ENCODE data around the gene KAZN. TPM values are rescaled to one million over a fixed set of nuclear protein-coding genes. Genes with fewer than 3 reads are reported as not detected.
A peak's percentile ranks its signal among the peaks of the same experiment; 100 is the strongest.

The KAZN gene
- total RNA-seq, 1 donor from 2014 or later = 3.7 TPM

DNA sequence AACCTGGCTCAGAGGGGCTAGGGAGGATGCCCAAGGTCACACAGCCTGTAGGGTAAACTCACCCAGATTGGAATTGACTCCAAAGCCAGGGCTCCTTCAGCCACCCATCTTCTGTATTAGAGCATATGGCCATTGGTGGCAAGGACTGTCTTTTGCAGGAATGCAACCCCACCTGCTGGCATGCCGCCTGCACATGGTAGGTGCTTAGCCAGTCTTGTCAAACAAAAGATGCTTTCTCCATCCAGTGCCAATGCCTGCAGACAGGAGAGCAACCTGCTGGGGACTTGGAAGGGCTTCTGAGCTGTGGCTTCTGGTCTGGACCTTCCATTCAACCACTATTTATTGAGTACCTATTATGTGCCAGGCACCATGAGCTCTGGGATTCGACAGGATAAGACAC is 459.8 kb downstream of the KAZN start:
- Histone ChIP-seq H3K4me1 (ENCODE audit: control insufficient read depth in 3 of 3, insufficient read depth in 3 of 3, low read length in 3 of 3) (no peaks in the 10 kb centered on the region), H3K27ac (ENCODE audit: low read depth, low read length) (no peak overlapping the region), H3K9ac (ENCODE audit: low read depth in 1 of 3, low read length in 3 of 3) (no peak overlapping the region), H3K4me3 (ENCODE audit: low read length in 3 of 3) (no peak overlapping the region), H3K27me3 (ENCODE audit: control insufficient read depth in 3 of 3, insufficient read depth in 3 of 3, low read length in 3 of 3) (peaks cover 0 to 3% (median 0%) of the 10 kb centered on the region in 3 donors), H3K36me3 (ENCODE audit: control insufficient read depth in 3 of 3, insufficient read depth in 3 of 3, low read length in 3 of 3) (peaks cover 0 to 4% (median 0%) of the 10 kb centered on the region in 3 donors), H3K9me3 (ENCODE audit: control insufficient read depth in 3 of 3, low read length in 3 of 3) (peaks cover 0 to 5% (median 4%) of the 10 kb centered on the region in 3 donors)

DNA sequence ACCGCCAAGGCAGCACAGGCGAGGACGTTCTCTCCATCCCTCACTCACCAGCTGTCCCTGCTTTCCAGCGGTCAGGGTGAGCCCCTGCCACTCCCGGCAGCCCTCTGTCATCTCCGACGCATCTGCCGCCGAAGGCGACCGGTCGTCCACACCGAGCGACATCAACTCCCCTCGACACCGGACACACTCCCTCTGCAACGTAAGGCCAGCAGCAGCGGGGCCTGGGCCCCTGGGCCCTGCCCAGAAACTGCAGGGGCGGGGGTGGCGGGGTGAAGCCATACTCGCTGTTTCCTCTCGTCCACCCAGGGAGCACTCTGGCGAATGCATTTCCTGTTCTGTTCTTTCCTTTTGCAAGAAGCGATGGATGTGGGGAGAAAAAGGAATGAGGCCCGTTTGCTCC is 461.6 kb downstream of the KAZN start:
- Histone ChIP-seq H3K27me3 (ENCODE audit: control insufficient read depth in 3 of 3, insufficient read depth in 3 of 3, low read length in 3 of 3) (peaks cover 0 to 3% (median 0%) of the 10 kb centered on the region in 3 donors), H3K36me3 (ENCODE audit: control insufficient read depth in 3 of 3, insufficient read depth in 3 of 3, low read length in 3 of 3) (peaks cover 0 to 6% (median 0%) of the 10 kb centered on the region in 3 donors), H3K27ac (ENCODE audit: low read depth, low read length) (no peak overlapping the region), H3K4me3 (ENCODE audit: low read length in 3 of 3) (no peak overlapping the region), H3K9me3 (ENCODE audit: control insufficient read depth in 3 of 3, low read length in 3 of 3) (peaks cover 0 to 5% (median 4%) of the 10 kb centered on the region in 3 donors), H3K4me1 (ENCODE audit: control insufficient read depth in 3 of 3, insufficient read depth in 3 of 3, low read length in 3 of 3) (no peaks in the 10 kb centered on the region), H3K9ac (ENCODE audit: low read depth in 1 of 3, low read length in 3 of 3) (no peak overlapping the region)

DNA sequence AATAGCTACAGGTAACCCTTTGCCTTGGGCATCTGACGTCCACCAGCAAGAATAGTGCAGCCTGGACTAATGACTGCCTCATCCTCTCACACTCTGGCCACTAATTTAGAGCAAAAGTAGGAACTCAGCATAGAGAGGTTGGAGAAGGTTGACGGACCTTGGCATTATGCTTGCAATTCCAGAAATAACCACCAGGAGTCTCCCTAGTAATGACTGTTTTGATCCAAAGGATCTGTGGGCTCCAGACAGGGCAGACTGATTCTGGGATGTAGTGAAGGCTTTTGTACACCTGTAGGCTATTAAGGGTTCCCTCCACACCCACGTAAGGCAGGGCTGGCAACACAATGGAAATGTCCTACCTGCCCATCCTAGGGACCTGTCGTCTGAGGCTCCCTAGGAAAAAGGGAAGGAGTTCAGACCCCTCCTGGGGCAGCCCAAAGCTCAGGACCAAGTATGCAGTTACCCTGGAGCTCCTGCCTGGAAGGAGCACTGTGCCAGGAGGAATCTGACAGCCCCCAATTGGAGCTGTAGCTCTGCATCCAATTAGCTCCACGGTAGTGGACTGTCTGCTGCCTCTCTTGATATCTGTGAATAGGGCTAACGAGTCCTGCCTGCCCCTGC is 464.1 kb downstream of the KAZN start:
- no peak overlapping the region for H3K27ac ChIP-seq (ENCODE audit: low read depth, low read length)
- no peaks in the 10 kb centered on the region for H3K4me1 ChIP-seq (ENCODE audit: control insufficient read depth in 3 of 3, insufficient read depth in 3 of 3, low read length in 3 of 3)
- H3K9ac ChIP-seq (ENCODE audit: low read depth in 1 of 3, low read length in 3 of 3) = no peak overlapping the region
- H3K36me3 ChIP-seq (ENCODE audit: control insufficient read depth in 3 of 3, insufficient read depth in 3 of 3, low read length in 3 of 3) = peaks cover 0 to 5% (median 0%) of the 10 kb centered on the region in 3 donors
- H3K27me3 ChIP-seq (ENCODE audit: control insufficient read depth in 3 of 3, insufficient read depth in 3 of 3, low read length in 3 of 3) = peaks cover 0 to 3% (median 0%) of the 10 kb centered on the region in 3 donors
- H3K4me3 ChIP-seq (ENCODE audit: low read length in 3 of 3) = no peak overlapping the region
- peaks cover 0 to 5% (median 4%) of the 10 kb centered on the region in 3 donors for H3K9me3 ChIP-seq (ENCODE audit: control insufficient read depth in 3 of 3, low read length in 3 of 3)

DNA sequence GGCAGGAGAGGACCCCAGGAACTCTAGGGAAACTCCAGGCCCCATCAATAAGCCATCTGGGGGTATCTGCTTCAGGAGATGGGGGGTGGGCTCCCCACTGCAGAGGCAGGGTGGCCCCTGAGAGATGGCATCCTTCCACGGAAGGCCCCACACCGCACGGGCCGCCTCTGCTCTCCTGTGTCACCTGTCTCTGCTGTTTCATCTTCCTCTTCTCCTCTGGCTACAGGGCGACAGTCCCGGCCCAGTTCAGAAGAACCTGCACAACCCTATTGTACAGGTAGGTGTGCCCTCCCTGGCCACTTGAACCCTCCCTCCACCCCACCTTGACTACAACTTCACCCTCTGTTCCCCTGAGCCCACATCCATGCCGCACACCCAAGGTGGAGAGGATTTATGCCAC is 464.9 kb downstream of the KAZN start:
- Histone ChIP-seq H3K9ac (ENCODE audit: low read depth in 1 of 3, low read length in 3 of 3) (no peak overlapping the region), H3K27me3 (ENCODE audit: control insufficient read depth in 3 of 3, insufficient read depth in 3 of 3, low read length in 3 of 3) (no peaks in the 10 kb centered on the region), H3K4me3 (ENCODE audit: low read length in 3 of 3) (no peak overlapping the region), H3K36me3 (ENCODE audit: control insufficient read depth in 3 of 3, insufficient read depth in 3 of 3, low read length in 3 of 3) (peaks cover 0 to 5% (median 0%) of the 10 kb centered on the region in 3 donors), H3K9me3 (ENCODE audit: control insufficient read depth in 3 of 3, low read length in 3 of 3) (peaks cover 0 to 5% (median 4%) of the 10 kb centered on the region in 3 donors), H3K27ac (ENCODE audit: low read depth, low read length) (no peak overlapping the region), H3K4me1 (ENCODE audit: control insufficient read depth in 3 of 3, insufficient read depth in 3 of 3, low read length in 3 of 3) (no peaks in the 10 kb centered on the region)

DNA sequence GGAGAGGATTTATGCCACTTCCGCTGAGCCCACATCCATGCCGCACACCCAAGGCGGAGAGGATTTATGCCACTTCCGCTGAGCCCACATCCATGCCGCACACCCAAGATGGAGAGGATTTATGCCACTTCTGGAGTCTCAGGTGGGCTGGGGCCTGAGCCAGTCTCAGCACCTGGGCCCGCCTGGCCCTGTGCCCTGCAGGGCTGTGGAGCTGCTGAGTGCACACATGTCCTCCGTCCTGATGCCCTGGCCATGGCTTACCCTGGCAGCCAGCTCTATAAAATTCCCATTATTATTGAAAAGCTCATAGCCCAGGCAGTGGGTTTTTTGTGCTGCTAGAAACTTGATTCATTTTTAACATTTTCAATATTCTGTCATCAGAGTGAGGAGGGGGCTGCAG is 465.3 kb downstream of the KAZN start:
- Histone ChIP-seq H3K27ac (ENCODE audit: low read depth, low read length) (no peak overlapping the region), H3K4me3 (ENCODE audit: low read length in 3 of 3) (no peak overlapping the region), H3K9ac (ENCODE audit: low read depth in 1 of 3, low read length in 3 of 3) (no peak overlapping the region), H3K27me3 (ENCODE audit: control insufficient read depth in 3 of 3, insufficient read depth in 3 of 3, low read length in 3 of 3) (no peaks in the 10 kb centered on the region), H3K9me3 (ENCODE audit: control insufficient read depth in 3 of 3, low read length in 3 of 3) (peaks cover 0 to 5% (median 4%) of the 10 kb centered on the region in 3 donors), H3K4me1 (ENCODE audit: control insufficient read depth in 3 of 3, insufficient read depth in 3 of 3, low read length in 3 of 3) (no peaks in the 10 kb centered on the region), H3K36me3 (ENCODE audit: control insufficient read depth in 3 of 3, insufficient read depth in 3 of 3, low read length in 3 of 3) (peaks cover 0 to 5% (median 0%) of the 10 kb centered on the region in 3 donors)

DNA sequence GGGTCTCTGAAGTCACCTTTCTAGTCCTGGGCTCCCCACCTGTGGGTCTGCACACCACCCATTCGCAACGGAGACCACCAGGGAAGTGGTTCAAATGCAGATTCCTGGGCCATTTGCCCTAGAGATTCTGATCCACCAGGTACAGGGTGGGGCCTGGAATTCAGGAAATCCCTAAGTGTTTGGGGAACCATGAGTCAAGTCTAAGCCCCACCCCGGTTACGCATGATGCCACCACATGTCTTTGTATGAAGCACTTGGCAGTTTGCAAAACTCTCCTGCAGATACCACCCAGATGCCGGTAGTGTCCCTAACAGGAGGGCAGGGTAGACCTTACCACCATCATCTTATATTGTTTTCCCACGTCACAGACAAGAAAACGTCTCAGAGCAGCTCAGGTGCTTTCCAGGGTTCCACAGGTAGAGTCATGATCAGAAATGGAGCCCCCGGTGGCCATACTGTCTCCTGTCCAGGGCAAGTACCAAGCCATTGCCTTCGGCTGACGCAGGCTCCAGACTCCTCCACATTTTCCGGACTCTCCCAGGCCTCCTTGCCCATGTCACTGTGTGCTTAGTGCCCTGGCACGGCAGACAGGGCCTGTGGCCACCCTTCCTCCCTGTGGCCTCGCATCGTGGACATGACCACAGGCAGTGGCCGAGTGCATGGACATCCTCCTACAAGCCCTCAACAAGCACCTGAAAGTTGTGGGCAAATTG is 465.9 kb downstream of the KAZN start:
- no peak overlapping the region for H3K27ac ChIP-seq (ENCODE audit: low read depth, low read length)
- H3K4me1 ChIP-seq (ENCODE audit: control insufficient read depth in 3 of 3, insufficient read depth in 3 of 3, low read length in 3 of 3) = no peaks in the 10 kb centered on the region
- H3K9ac ChIP-seq (ENCODE audit: low read depth in 1 of 3, low read length in 3 of 3) = no peak overlapping the region
- H3K4me3 ChIP-seq (ENCODE audit: low read length in 3 of 3) = no peak overlapping the region
- peaks cover 0 to 5% (median 4%) of the 10 kb centered on the region in 3 donors for H3K9me3 ChIP-seq (ENCODE audit: control insufficient read depth in 3 of 3, low read length in 3 of 3)
- H3K27me3 ChIP-seq (ENCODE audit: control insufficient read depth in 3 of 3, insufficient read depth in 3 of 3, low read length in 3 of 3) = no peaks in the 10 kb centered on the region
- peaks cover 0 to 5% (median 0%) of the 10 kb centered on the region in 3 donors for H3K36me3 ChIP-seq (ENCODE audit: control insufficient read depth in 3 of 3, insufficient read depth in 3 of 3, low read length in 3 of 3)

DNA sequence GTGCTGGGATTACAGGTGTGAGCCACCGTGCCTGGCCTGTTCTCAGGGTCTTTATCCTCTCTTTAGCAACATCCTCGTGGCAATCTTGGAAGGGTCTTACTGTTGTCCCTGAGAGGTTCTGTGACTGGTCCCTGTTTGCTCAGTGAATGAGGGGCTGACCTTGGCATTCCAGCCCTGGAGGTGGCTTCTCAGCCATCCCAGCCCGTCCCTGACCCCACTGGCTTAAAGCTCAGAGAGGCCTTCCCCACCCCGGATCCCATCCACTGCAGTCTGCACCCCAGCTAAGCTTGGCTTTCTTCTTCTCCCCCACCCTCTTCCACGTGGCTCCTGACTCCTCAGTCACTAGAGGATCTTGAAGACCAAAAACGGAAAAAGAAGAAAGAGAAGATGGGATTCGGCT is 466.8 kb downstream of the KAZN start:
- Histone ChIP-seq H3K4me3 (ENCODE audit: low read length in 3 of 3) (no peak overlapping the region), H3K36me3 (ENCODE audit: control insufficient read depth in 3 of 3, insufficient read depth in 3 of 3, low read length in 3 of 3) (peaks cover 0 to 5% (median 0%) of the 10 kb centered on the region in 3 donors), H3K9me3 (ENCODE audit: control insufficient read depth in 3 of 3, low read length in 3 of 3) (peaks cover 0 to 5% (median 4%) of the 10 kb centered on the region in 3 donors), H3K4me1 (ENCODE audit: control insufficient read depth in 3 of 3, insufficient read depth in 3 of 3, low read length in 3 of 3) (no peaks in the 10 kb centered on the region), H3K27ac (ENCODE audit: low read depth, low read length) (no peak overlapping the region), H3K27me3 (ENCODE audit: control insufficient read depth in 3 of 3, insufficient read depth in 3 of 3, low read length in 3 of 3) (no peaks in the 10 kb centered on the region), H3K9ac (ENCODE audit: low read depth in 1 of 3, low read length in 3 of 3) (no peak overlapping the region)

DNA sequence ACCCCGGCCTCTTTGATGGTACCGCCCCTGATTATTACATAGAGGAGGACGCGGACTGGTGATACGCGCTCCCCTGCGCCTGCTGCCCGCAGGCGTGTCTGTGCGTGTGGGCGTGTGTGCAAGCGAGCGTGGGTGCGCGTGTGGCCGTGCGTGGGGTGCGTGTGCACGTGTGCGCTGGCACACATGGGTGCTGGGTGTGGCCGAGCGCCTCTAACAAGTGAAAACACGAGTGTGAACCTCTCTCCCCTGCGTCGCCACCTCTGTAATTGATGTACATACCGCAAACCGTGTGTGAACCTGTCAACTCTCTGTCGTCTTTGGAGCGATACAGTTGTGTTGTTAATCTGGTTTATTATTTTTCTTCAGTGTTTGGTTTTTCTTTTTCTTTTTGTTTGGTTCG is 467.3 kb downstream of the KAZN start:
- peaks cover 0 to 5% (median 4%) of the 10 kb centered on the region in 3 donors for H3K9me3 ChIP-seq (ENCODE audit: control insufficient read depth in 3 of 3, low read length in 3 of 3)
- no peak overlapping the region for H3K4me3 ChIP-seq (ENCODE audit: low read length in 3 of 3)
- no peak overlapping the region for H3K9ac ChIP-seq (ENCODE audit: low read depth in 1 of 3, low read length in 3 of 3)
- no peak overlapping the region for H3K27ac ChIP-seq (ENCODE audit: low read depth, low read length)
- no peaks in the 10 kb centered on the region for H3K27me3 ChIP-seq (ENCODE audit: control insufficient read depth in 3 of 3, insufficient read depth in 3 of 3, low read length in 3 of 3)
- peaks cover 0 to 5% (median 0%) of the 10 kb centered on the region in 3 donors for H3K36me3 ChIP-seq (ENCODE audit: control insufficient read depth in 3 of 3, insufficient read depth in 3 of 3, low read length in 3 of 3)
- no peaks in the 10 kb centered on the region for H3K4me1 ChIP-seq (ENCODE audit: control insufficient read depth in 3 of 3, insufficient read depth in 3 of 3, low read length in 3 of 3)

DNA sequence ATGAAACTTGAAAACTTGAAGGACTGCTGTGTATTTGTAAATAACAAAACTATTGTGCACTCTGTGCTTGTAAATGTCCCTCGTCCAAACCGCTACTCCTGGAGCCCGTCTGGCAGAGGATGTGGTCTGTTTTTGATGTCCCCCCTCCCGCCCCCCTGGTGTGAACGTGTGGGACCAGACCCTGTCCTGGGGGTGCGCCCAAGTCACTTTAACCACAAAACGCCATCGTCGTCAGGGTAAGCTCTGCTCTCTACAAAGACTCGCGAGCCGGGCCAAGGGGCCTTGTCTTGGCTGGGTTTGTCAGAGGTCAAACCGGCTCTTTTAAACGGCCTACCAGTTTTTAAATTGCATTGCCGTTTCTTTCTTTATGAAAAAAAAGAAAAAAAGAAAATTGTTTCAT is 467.7 kb downstream of the KAZN start:
- H3K4me3 ChIP-seq (ENCODE audit: low read length in 3 of 3) = no peak overlapping the region
- peaks cover 0 to 5% (median 4%) of the 10 kb centered on the region in 3 donors for H3K9me3 ChIP-seq (ENCODE audit: control insufficient read depth in 3 of 3, low read length in 3 of 3)
- peaks cover 0 to 5% (median 0%) of the 10 kb centered on the region in 3 donors for H3K36me3 ChIP-seq (ENCODE audit: control insufficient read depth in 3 of 3, insufficient read depth in 3 of 3, low read length in 3 of 3)
- no peak overlapping the region for H3K9ac ChIP-seq (ENCODE audit: low read depth in 1 of 3, low read length in 3 of 3)
- no peaks in the 10 kb centered on the region for H3K4me1 ChIP-seq (ENCODE audit: control insufficient read depth in 3 of 3, insufficient read depth in 3 of 3, low read length in 3 of 3)
- H3K27me3 ChIP-seq (ENCODE audit: control insufficient read depth in 3 of 3, insufficient read depth in 3 of 3, low read length in 3 of 3) = no peaks in the 10 kb centered on the region
- no peak overlapping the region for H3K27ac ChIP-seq (ENCODE audit: low read depth, low read length)

DNA sequence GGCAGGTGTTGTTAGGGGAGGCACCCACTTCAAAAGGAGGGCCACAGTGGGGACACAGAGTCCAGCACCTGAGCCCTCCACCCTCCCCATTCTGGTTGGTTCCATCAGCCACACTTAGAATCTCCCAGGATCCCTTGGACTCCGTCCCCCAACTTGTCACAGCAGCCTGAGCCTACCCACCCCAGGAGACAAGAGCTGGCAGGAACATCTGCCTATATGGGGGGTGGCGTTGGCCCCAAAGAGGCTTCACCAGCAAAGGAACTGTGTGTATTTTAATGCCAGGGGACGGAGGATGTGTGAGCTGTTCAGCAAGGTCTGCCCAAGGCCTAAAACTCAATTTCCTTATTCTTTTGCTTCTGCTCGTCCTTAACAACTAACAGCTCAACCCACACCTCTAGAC is 468.7 kb downstream of the KAZN start:
- Histone ChIP-seq H3K4me3 (ENCODE audit: low read length in 3 of 3) (no peak overlapping the region), H3K36me3 (ENCODE audit: control insufficient read depth in 3 of 3, insufficient read depth in 3 of 3, low read length in 3 of 3) (peaks cover 0 to 5% (median 0%) of the 10 kb centered on the region in 3 donors), H3K27me3 (ENCODE audit: control insufficient read depth in 3 of 3, insufficient read depth in 3 of 3, low read length in 3 of 3) (no peaks in the 10 kb centered on the region), H3K27ac (ENCODE audit: low read depth, low read length) (peak overlapping the region; percentile 36), H3K4me1 (ENCODE audit: control insufficient read depth in 3 of 3, insufficient read depth in 3 of 3, low read length in 3 of 3) (no peaks in the 10 kb centered on the region), H3K9me3 (ENCODE audit: control insufficient read depth in 3 of 3, low read length in 3 of 3) (peaks cover 0 to 4% (median under 1%) of the 10 kb centered on the region in 3 donors), H3K9ac (ENCODE audit: low read depth in 1 of 3, low read length in 3 of 3) (no peak overlapping the region)
